Suprapubic skin (tissue), 3 donors: ENCODE measurements around the gene ADGRF1.

Experiments
- EP300 ChIP-seq: sonication (generic); formaldehyde crosslinking; IDR thresholded peaks from one replicate; pipeline ENCODE4 v1.6.1; 2017; ENCODE audit warnings: antibody characterized with exemption
- TF ChIP-seq, protein P1 (sequence below), 2 donors: fragments of 200-600 bp in 1 of 2; fragments of 450-650 bp in 1 of 2; sonication (generic) in 1 of 2; IDR thresholded peaks; one replicate each; pipeline ENCODE4 v1.5.1; 2016 to 2019; ENCODE audit warnings: antibody characterized with exemption in 2 of 2, mild to moderate bottlenecking in 1 of 2, moderate library complexity in 1 of 2

DNA sequence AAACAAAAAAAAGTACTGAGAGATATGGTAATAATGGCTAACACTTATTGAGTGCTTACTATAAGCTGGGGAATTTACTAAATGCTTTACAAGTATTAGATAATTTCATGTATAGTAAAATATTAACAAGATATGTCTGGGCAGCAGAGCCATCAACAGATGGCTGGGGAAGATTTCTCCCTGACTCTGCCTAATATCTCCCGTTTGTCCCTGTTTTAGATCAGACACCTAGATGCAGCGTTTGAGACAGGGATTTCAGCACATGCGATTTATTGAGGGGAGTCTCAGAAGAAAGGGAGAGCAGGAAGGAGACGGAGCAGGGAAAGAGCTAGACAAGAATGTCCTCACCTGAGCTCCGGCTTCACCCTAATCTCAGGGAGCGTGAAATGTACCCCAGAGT is 36.9 kb upstream of the ADGRF1 start:
- TF ChIP-seq, protein P1, sequence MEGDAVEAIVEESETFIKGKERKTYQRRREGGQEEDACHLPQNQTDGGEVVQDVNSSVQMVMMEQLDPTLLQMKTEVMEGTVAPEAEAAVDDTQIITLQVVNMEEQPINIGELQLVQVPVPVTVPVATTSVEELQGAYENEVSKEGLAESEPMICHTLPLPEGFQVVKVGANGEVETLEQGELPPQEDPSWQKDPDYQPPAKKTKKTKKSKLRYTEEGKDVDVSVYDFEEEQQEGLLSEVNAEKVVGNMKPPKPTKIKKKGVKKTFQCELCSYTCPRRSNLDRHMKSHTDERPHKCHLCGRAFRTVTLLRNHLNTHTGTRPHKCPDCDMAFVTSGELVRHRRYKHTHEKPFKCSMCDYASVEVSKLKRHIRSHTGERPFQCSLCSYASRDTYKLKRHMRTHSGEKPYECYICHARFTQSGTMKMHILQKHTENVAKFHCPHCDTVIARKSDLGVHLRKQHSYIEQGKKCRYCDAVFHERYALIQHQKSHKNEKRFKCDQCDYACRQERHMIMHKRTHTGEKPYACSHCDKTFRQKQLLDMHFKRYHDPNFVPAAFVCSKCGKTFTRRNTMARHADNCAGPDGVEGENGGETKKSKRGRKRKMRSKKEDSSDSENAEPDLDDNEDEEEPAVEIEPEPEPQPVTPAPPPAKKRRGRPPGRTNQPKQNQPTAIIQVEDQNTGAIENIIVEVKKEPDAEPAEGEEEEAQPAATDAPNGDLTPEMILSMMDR (IDR thresholded peaks at IDR 0.05) = no peak
- no peak for TF ChIP-seq EP300
